CD8-positive, alpha-beta memory T cell (primary cell): ENCODE data around the gene ZNF268. TPM values are rescaled to one million over a fixed set of nuclear protein-coding genes. Genes with fewer than 3 reads are reported as not detected.

Source experiments
- CTCF ChIA-PET: fragments of 350-600 bp; sonication (Branson Sonifier 250); formaldehyde crosslinking; loops from one replicate; lab custom pipeline; 2021; ENCODE audit warnings: antibody characterized with exemption; lab: Charles Lee
- POLR2A ChIA-PET: fragments of 350-600 bp; sonication (Branson Sonifier 250); formaldehyde crosslinking; loops from one replicate; lab custom pipeline; 2021; ENCODE audit warnings: antibody characterized with exemption; lab: Charles Lee
- DNase-seq, 5 donors: peaks; one replicate each; pipeline versions ENCODE4 v3.0.0 to v3.0.0-alpha.2; 2020 to 2022; ENCODE audit warnings: mixed read lengths in 1 of 5
- H3K27ac ChIP-seq: one replicate; pipeline ENCODE4 v1.7.0; 2013; ENCODE audit warnings: low read depth, mild to moderate bottlenecking, low read length, moderate library complexity
- H3K27me3 ChIP-seq: 2 replicates; pipeline ENCODE4 v1.7.0; 2013; ENCODE audit warnings: low read length, mild to moderate bottlenecking; ENCODE audit not compliant: insufficient read depth, poor library complexity, severe bottlenecking
- H3K36me3 ChIP-seq: 2 replicates; pipeline ENCODE4 v1.7.0; 2013; ENCODE audit warnings: mild to moderate bottlenecking, low read length, moderate library complexity; ENCODE audit not compliant: insufficient read depth
- H3K4me1 ChIP-seq: 2 replicates; pipeline ENCODE4 v1.7.0; 2013; ENCODE audit warnings: mild to moderate bottlenecking, low read length, moderate library complexity; ENCODE audit not compliant: insufficient read depth
- H3K4me3 ChIP-seq: 2 replicates; pipeline ENCODE4 v1.7.0; 2013; ENCODE audit warnings: mild to moderate bottlenecking, low read length
- H3K9me3 ChIP-seq: 2 replicates; pipeline ENCODE4 v1.7.0; 2013; ENCODE audit warnings: mild to moderate bottlenecking, low read length
- H3K27ac Mint-ChIP-seq, 8 donors: one replicate each; pipeline ENCODE4 v1.8.0; 2020 to 2021; ENCODE audit warnings: mixed read lengths in 8 of 8, mild to moderate bottlenecking in 6 of 8, inconsistent platforms in 3 of 8, moderate library complexity in 3 of 8
- H3K27me3 Mint-ChIP-seq, 2 donors: one replicate each; pipeline ENCODE4 v1.8.0; 2020 to 2021; ENCODE audit warnings: mixed read lengths in 2 of 2, mild to moderate bottlenecking in 1 of 2, moderate library complexity in 1 of 2
- H3K36me3 Mint-ChIP-seq, 3 donors: one replicate each; pipeline ENCODE4 v1.8.0; 2020 to 2021; ENCODE audit warnings: mixed read lengths in 3 of 3, inconsistent platforms in 1 of 3, mild to moderate bottlenecking in 1 of 3
- H3K4me1 Mint-ChIP-seq, 3 donors: one replicate each; pipeline ENCODE4 v1.8.0; 2020 to 2021; ENCODE audit warnings: mixed read lengths in 3 of 3, inconsistent platforms in 1 of 3, mild to moderate bottlenecking in 1 of 3
- H3K4me3 Mint-ChIP-seq, 7 donors: one replicate each; pipeline ENCODE4 v1.8.0; 2020 to 2021; ENCODE audit warnings: mixed read lengths in 7 of 7, mild to moderate bottlenecking in 6 of 7, moderate library complexity in 4 of 7, inconsistent platforms in 2 of 7
- H3K9me3 Mint-ChIP-seq, 5 donors: one replicate each; pipeline ENCODE4 v1.8.0; 2020 to 2022; ENCODE audit warnings: mixed read lengths in 5 of 5, mild to moderate bottlenecking in 3 of 5, moderate library complexity in 2 of 5, inconsistent platforms in 1 of 5
- polyA plus RNA-seq: library from polyadenylated mRNA; unstranded; fragments of 300-500 nt; fragmentation: Illumina TruSeq; gene quantifications from one replicate; pipeline ENCODE4 v1.2.3, GENCODE V29; 2021
- total RNA-seq, 2 experiments: library from RNA; stranded (reverse); gene quantifications; one replicate each; pipeline ENCODE4 v1.2.3, GENCODE V29; 2021

ZNF268 gene
- 10 to 100 TPM; 22.6 TPM for total RNA-seq
- polyA plus RNA-seq: 19.8 TPM

- ChIA-PET CTCF (interaction anchor here (0.9 to 1.7 kb wide), 5 partner anchors 51 to 196 kb away, joined by 3 to 12 read pairs (median 5); partner anchors contain the start of genes ZNF10, ZNF140, ZNF26 and ZNF891), POLR2A (interaction anchor here (0.6 to 1.8 kb wide), 4 partner anchors 21 to 196 kb away, joined by 3 to 11 read pairs (median 4); partner anchors contain the start of genes ZNF10, ZNF140 and ZNF26)
- H3K27ac Mint-ChIP-seq: peak within 1 kb of the TSS; percentile 91 to 97 (median 95)
- Histone ChIP-seq H3K27me3 (no peaks in the 10 kb centered on the region), H3K27ac (peak within 1 kb of the TSS; percentile 87), H3K36me3 (peaks cover 9% of the 10 kb centered on the region), H3K4me3 (peak within 1 kb of the TSS; percentile 99), H3K9me3 (peaks cover 27% of the 10 kb centered on the region), H3K4me1 (peaks cover 9% of the 10 kb centered on the region)
- DNase-seq: peak; percentile 76 to 91 (median 84)
- H3K4me1 Mint-ChIP-seq: peaks cover 29 to 38% (median 35%) of the 10 kb centered on the region in 3 donors
- H3K9me3 Mint-ChIP-seq: peaks cover 31 to 76% (median 68%) of the 10 kb centered on the region in 5 donors
- peaks cover 0 to 1% of the 10 kb centered on the region in 2 donors for H3K27me3 Mint-ChIP-seq
- H3K4me3 Mint-ChIP-seq: peak within 1 kb of the TSS; percentile 89 to 98 (median 92)
- H3K36me3 Mint-ChIP-seq: peaks cover 40 to 80% (median 71%) of the 10 kb centered on the region in 3 donors
These were observed at the start of gene ZNF268 for GRCh38 chr12:133181238-133181959. TSS of gene ZNF268 (plus strand) at chr12:133181495. CDS start at chr12:133181998, 503 bp downstream.

- H3K27ac ChIP-seq: no peak overlapping the region
- no peaks in the 10 kb centered on the region for H3K27me3 Mint-ChIP-seq
- peaks cover 9% of the 10 kb centered on the region for H3K4me1 ChIP-seq
- no peak overlapping the region for H3K4me3 ChIP-seq
- peaks cover 48 to 88% (median 87%) of the 10 kb centered on the region in 3 donors for H3K36me3 Mint-ChIP-seq
- H3K9me3 ChIP-seq: peaks cover 50% of the 10 kb centered on the region
- no peaks in the 10 kb centered on the region for H3K27me3 ChIP-seq
- peaks cover 68 to 94% (median 85%) of the 10 kb centered on the region in 5 donors for H3K9me3 Mint-ChIP-seq
- H3K36me3 ChIP-seq: peaks cover 43% of the 10 kb centered on the region
- ChIA-PET CTCF (no interaction called here), POLR2A (no interaction called here)
- H3K4me3 Mint-ChIP-seq: peak overlapping the region in 2 of 7 donors; percentile 13 to 62
- peak overlapping the region in 1 of 8 donors; percentile 7 for H3K27ac Mint-ChIP-seq
- H3K4me1 Mint-ChIP-seq: peaks cover 10 to 15% (median 11%) of the 10 kb centered on the region in 3 donors
- DNase-seq: no peak
These were observed 45.5 kb upstream of the ZNF268 start for GRCh38 chr12:133135747-133136146.

- no peak overlapping the region for H3K27ac Mint-ChIP-seq
- POLR2A ChIA-PET: no interaction called here
- CTCF ChIA-PET: no interaction called here
- H3K27me3 Mint-ChIP-seq: peaks cover 0 to 2% of the 10 kb centered on the region in 2 donors
- peaks cover 27% of the 10 kb centered on the region for H3K9me3 ChIP-seq
- no peaks in the 10 kb centered on the region for H3K4me1 ChIP-seq
- peaks cover 51 to 92% (median 87%) of the 10 kb centered on the region in 5 donors for H3K9me3 Mint-ChIP-seq
- H3K36me3 Mint-ChIP-seq: peaks cover 52 to 88% (median 84%) of the 10 kb centered on the region in 3 donors
- no peaks in the 10 kb centered on the region for H3K4me1 Mint-ChIP-seq
- H3K36me3 ChIP-seq: peaks cover 28% of the 10 kb centered on the region
- H3K27ac ChIP-seq: no peak overlapping the region
- no peak overlapping the region for H3K4me3 Mint-ChIP-seq
- DNase-seq: no peak
- H3K27me3 ChIP-seq: no peaks in the 10 kb centered on the region
- H3K4me3 ChIP-seq: no peak overlapping the region
These were observed 35.3 kb upstream of the ZNF268 start for GRCh38 chr12:133145981-133146380.

- ChIA-PET POLR2A (no interaction called here), CTCF (interaction anchor here (1.3 kb wide), 1 partner anchor 47 kb away, joined by 3 read pairs; no protein-coding TSS in a partner anchor)
These were observed 25.1 kb upstream of the ZNF268 start for GRCh38 chr12:133156125-133156690.

GRCh38 chr12:133165776-133166175 is 15.5 kb upstream of the ZNF268 start:
- Mint-ChIP-seq H3K27ac (no peak overlapping the region), H3K36me3 (peaks cover 2 to 27% (median 8%) of the 10 kb centered on the region in 3 donors), H3K4me3 (no peak overlapping the region), H3K4me1 (no peaks in the 10 kb centered on the region), H3K27me3 (peaks cover under 1 to 2% of the 10 kb centered on the region in 2 donors), H3K9me3 (peaks cover 47 to 79% (median 61%) of the 10 kb centered on the region in 5 donors)
- Histone ChIP-seq H3K27me3 (no peaks in the 10 kb centered on the region), H3K4me1 (no peaks in the 10 kb centered on the region), H3K4me3 (no peak overlapping the region), H3K27ac (no peak overlapping the region), H3K9me3 (peaks cover 38% of the 10 kb centered on the region), H3K36me3 (no peaks in the 10 kb centered on the region)
- POLR2A ChIA-PET: no interaction called here
- CTCF ChIA-PET: no interaction called here
- no peak for DNase-seq

More at GRCh38 chr12:133156125-133156690, 25.1 kb upstream of the ZNF268 start:
- Mint-ChIP-seq H3K4me3 (no peak overlapping the region), H3K36me3 (peaks cover 46 to 85% (median 75%) of the 10 kb centered on the region in 3 donors), H3K27me3 (no peaks in the 10 kb centered on the region), H3K9me3 (peaks cover 72 to 94% (median 91%) of the 10 kb centered on the region in 5 donors), H3K27ac (no peak overlapping the region), H3K4me1 (no peaks in the 10 kb centered on the region)
- H3K27me3 ChIP-seq: no peaks in the 10 kb centered on the region
- H3K4me1 ChIP-seq: no peaks in the 10 kb centered on the region
- peaks cover 80% of the 10 kb centered on the region for H3K9me3 ChIP-seq
- DNase-seq: no peak
- peaks cover 43% of the 10 kb centered on the region for H3K36me3 ChIP-seq
- H3K4me3 ChIP-seq: peak overlapping the region; percentile 9
- no peak overlapping the region for H3K27ac ChIP-seq

GRCh38 chr12:133172491-133172890 is 8.8 kb upstream of the ZNF268 start:
- H3K4me1 ChIP-seq: no peaks in the 10 kb centered on the region
- Mint-ChIP-seq H3K27me3 (peaks cover 3 to 6% of the 10 kb centered on the region in 2 donors), H3K36me3 (peaks cover 2 to 35% (median 14%) of the 10 kb centered on the region in 3 donors), H3K9me3 (peaks cover 36 to 86% (median 62%) of the 10 kb centered on the region in 5 donors), H3K4me3 (no peak overlapping the region), H3K4me1 (no peaks in the 10 kb centered on the region), H3K27ac (no peak overlapping the region)
- no peak overlapping the region for H3K4me3 ChIP-seq
- H3K27me3 ChIP-seq: no peaks in the 10 kb centered on the region
- H3K9me3 ChIP-seq: peaks cover 10% of the 10 kb centered on the region
- no peak overlapping the region for H3K27ac ChIP-seq
- no peak for DNase-seq
- POLR2A ChIA-PET: no interaction called here
- CTCF ChIA-PET: no interaction called here
- H3K36me3 ChIP-seq: no peaks in the 10 kb centered on the region

GRCh38 chr12:133174901-133175300 is 6.4 kb upstream of the ZNF268 start:
- H3K27ac ChIP-seq: no peak overlapping the region
- H3K27me3 ChIP-seq: no peaks in the 10 kb centered on the region
- no peak overlapping the region for H3K4me3 ChIP-seq
- Mint-ChIP-seq H3K9me3 (peaks cover 35 to 85% (median 61%) of the 10 kb centered on the region in 5 donors), H3K27ac (no peak overlapping the region), H3K4me3 (no peak overlapping the region), H3K4me1 (no peaks in the 10 kb centered on the region), H3K36me3 (peaks cover 9 to 40% (median 19%) of the 10 kb centered on the region in 3 donors), H3K27me3 (peaks cover 3% of the 10 kb centered on the region in 2 donors)
- no peaks in the 10 kb centered on the region for H3K4me1 ChIP-seq
- H3K36me3 ChIP-seq: no peaks in the 10 kb centered on the region
- POLR2A ChIA-PET: interaction anchor here (0.6 kb wide), 1 partner anchor 130 kb away, joined by 3 read pairs; no protein-coding TSS in a partner anchor
- CTCF ChIA-PET: no interaction called here
- H3K9me3 ChIP-seq: peaks cover 14% of the 10 kb centered on the region
- DNase-seq: no peak
